AG09319 (cell line): Measurements from ENCODE around the gene SNX12.

ENCODE experiments used
- DNase-seq: peaks from one replicate; pipeline ENCODE4 v3.0.0-alpha.2; 2010; ENCODE audit warnings: low read depth; ENCODE audit errors: extremely low read depth
- CTCF ChIP-seq: IDR thresholded peaks from 2 replicates; pipeline ENCODE4 v1.5.1; 2011; ENCODE audit warnings: low read depth, mild to moderate bottlenecking, inconsistent platforms, low read length, moderate library complexity

Gene SNX12

GRCh38 chrX:71091263-71091662 is 23.1 kb upstream of the SNX12 start:
- TF ChIP-seq CTCF: no peak

GRCh38 chrX:71085900-71086299 is 17.8 kb upstream of the SNX12 start:
- TF ChIP-seq CTCF: no peak
- no peak for DNase-seq

More at GRCh38 chrX:71091263-71091662, 23.1 kb upstream of the SNX12 start:
- DNase-seq: no peak

- TF ChIP-seq CTCF: no peak
- DNase-seq: no peak
Observed at GRCh38 chrX:71082822-71083221, 14.7 kb upstream of the SNX12 start.

- TF ChIP-seq CTCF: no peak
- DNase-seq: no peak
Observed at GRCh38 chrX:71082124-71082647, 14.1 kb upstream of the SNX12 start.

- DNase-seq: no peak
Observed at GRCh38 chrX:71081330-71082123, 13.4 kb upstream of the SNX12 start.

GRCh38 chrX:71070531-71070930 is 2.4 kb upstream of the SNX12 start:
- no peak for TF ChIP-seq CTCF
- DNase-seq: no peak

More at GRCh38 chrX:71081330-71082123, 13.4 kb upstream of the SNX12 start:
- TF ChIP-seq CTCF: no peak

GRCh38 chrX:71067712-71068043 is 456 bp downstream of the SNX12 start:
- no peak for TF ChIP-seq CTCF
- DNase-seq: no peak
